Mammary epithelial cell (primary cell): ENCODE data around the gene NRXN2.

ENCODE experiments used
- CTCF ChIP-seq, 2 donors: IDR thresholded peaks in 1 of 2; conservative IDR thresholded peaks in 1 of 2; 2 replicates each; pipeline ENCODE4 v1.5.1; 2011 to 2012; ENCODE audit warnings: inconsistent platforms in 2 of 2, low read length in 2 of 2, mild to moderate bottlenecking in 2 of 2, control low read depth in 1 of 2, low read depth in 1 of 2; ENCODE audit not compliant: insufficient read depth in 1 of 2; ENCODE audit errors: extremely low read depth in 1 of 2
- EZH2 ChIP-seq: IDR thresholded peaks from 2 replicates; pipeline ENCODE4 v1.6.1; 2012; ENCODE audit warnings: low read length, inconsistent platforms, borderline replicate concordance

- TF ChIP-seq CTCF (conservative IDR thresholded peaks at IDR 0.05 in 1 of 2, IDR thresholded peaks at IDR 0.05 in 1 of 2; ENCODE audit: extremely low read depth in 1 of 2, insufficient read depth in 1 of 2, low read depth in 1 of 2, low read length in 2 of 2) (no peak), EZH2 (no peak)
These were observed 150.9 kb downstream of the NRXN2 start for GRCh38 chr11:64572143-64572542.
